Measurements from ENCODE around the gene CLDN12.

- no peak for TF ChIP-seq CTCF (IDR thresholded peaks at IDR 0.05; ENCODE audit: low read depth, low read length, poor library complexity, severe bottlenecking)
- no peak for TF ChIP-seq EZH2phosphoT487 (IDR thresholded peaks at IDR 0.05; ENCODE audit: borderline replicate concordance, low read length)
Measured at GRCh38 chr7:90401989-90402388, 1.3 kb upstream of the CLDN12 start.
